ENCODE data around the gene TNP2.

Gene TNP2

GRCh38 chr16:11236461-11237254 is 32.5 kb downstream of the TNP2 start:
- peak in 1 of 2 donors; percentile 37 for DNase-seq (ENCODE audit: low read depth in 2 of 2)
- TF ChIP-seq CTCF (IDR thresholded peaks at IDR 0.05; ENCODE audit: low read depth, low read length): no peak

GRCh38 chr16:11235703-11235991 is 33.5 kb downstream of the TNP2 start:
- no peak for DNase-seq (ENCODE audit: low read depth in 2 of 2)
- no peak overlapping the region for H3K4me3 ChIP-seq (replicated peaks in 1 of 2; ENCODE audit: low read depth in 2 of 2, low read length in 2 of 2)
- TF ChIP-seq CTCF (IDR thresholded peaks at IDR 0.05; ENCODE audit: low read depth, low read length): no peak

More at GRCh38 chr16:11236461-11237254, 32.5 kb downstream of the TNP2 start:
- H3K4me3 ChIP-seq (replicated peaks in 1 of 2; ENCODE audit: low read depth in 2 of 2, low read length in 2 of 2): no peak overlapping the region

- no peak overlapping the region for H3K4me3 ChIP-seq (replicated peaks in 1 of 2; ENCODE audit: low read depth in 2 of 2, low read length in 2 of 2)
- DNase-seq (ENCODE audit: low read depth in 2 of 2): peak in 1 of 2 donors; percentile 13
- TF ChIP-seq CTCF (IDR thresholded peaks at IDR 0.05; ENCODE audit: low read depth, low read length): no peak
Measured at GRCh38 chr16:11234884-11235702, 34.0 kb downstream of the TNP2 start.

- H3K4me3 ChIP-seq (replicated peaks in 1 of 2; ENCODE audit: low read depth in 2 of 2, low read length in 2 of 2): no peak overlapping the region
- no peak for DNase-seq (ENCODE audit: low read depth in 2 of 2)
- no peak for TF ChIP-seq CTCF (IDR thresholded peaks at IDR 0.05; ENCODE audit: low read depth, low read length)
Measured at GRCh38 chr16:11233727-11234376, 35.3 kb downstream of the TNP2 start.

- DNase-seq (ENCODE audit: low read depth in 2 of 2): no peak
- TF ChIP-seq CTCF (IDR thresholded peaks at IDR 0.05; ENCODE audit: low read depth, low read length): no peak
- no peak overlapping the region for H3K4me3 ChIP-seq (replicated peaks in 1 of 2; ENCODE audit: low read depth in 2 of 2, low read length in 2 of 2)
Measured at GRCh38 chr16:11232852-11233726, 36.0 kb downstream of the TNP2 start.

GRCh38 chr16:11232302-11232851 is 36.7 kb downstream of the TNP2 start:
- DNase-seq (ENCODE audit: low read depth in 2 of 2): no peak
- no peak overlapping the region for H3K4me3 ChIP-seq (replicated peaks in 1 of 2; ENCODE audit: low read depth in 2 of 2, low read length in 2 of 2)
- TF ChIP-seq CTCF (IDR thresholded peaks at IDR 0.05; ENCODE audit: low read depth, low read length): no peak

Measured in cardiac fibroblast (primary cell).